Thoracic aorta (tissue), 2 donors: ENCODE results near the gene DIS3L2. TPM values are rescaled to one million over a fixed set of nuclear protein-coding genes. Genes with fewer than 3 reads are reported as not detected.

ENCODE experiments used
- ATAC-seq: fragments of 150-250 bp; one replicate; pipeline ENCODE4 v1.8.0; 2017; ENCODE audit warnings: low read depth; ENCODE audit not compliant: insufficient number of reproducible peaks, low FRiP score
- DNase-seq: peaks from one replicate; pipeline ENCODE4 v3.0.0-alpha.2; 2020; ENCODE audit warnings: low spot score
- H3K27ac ChIP-seq, 2 donors: fragments of 200-600 bp; sonication (generic); 1 replicate in 1 of 2; 2 replicates in 1 of 2; pipeline ENCODE4 v1.5.1; 2016; ENCODE audit warnings: mild to moderate bottlenecking in 2 of 2, moderate library complexity in 2 of 2
- H3K27me3 ChIP-seq: fragments of 200-600 bp; sonication (generic); replicated peaks from 2 replicates; pipeline ENCODE4 v1.6.0; 2016; ENCODE audit warnings: mild to moderate bottlenecking; ENCODE audit not compliant: insufficient read depth
- H3K36me3 ChIP-seq: fragments of 200-600 bp; sonication (generic); one replicate; pipeline ENCODE4 v1.5.1; 2016
- H3K4me1 ChIP-seq, 2 donors: fragments of 200-600 bp; sonication (generic); 1 replicate in 1 of 2; 2 replicates in 1 of 2; pipeline versions ENCODE4 v1.5.1 to v1.6.0; 2016; ENCODE audit warnings: low read depth in 2 of 2, mild to moderate bottlenecking in 1 of 2; ENCODE audit not compliant: control insufficient read depth in 1 of 2
- H3K4me3 ChIP-seq: fragments of 200-600 bp; sonication (generic); 2 replicates; pipeline ENCODE4 v1.5.1; 2016; ENCODE audit warnings: mild to moderate bottlenecking
- H3K9me3 ChIP-seq: fragments of 200-600 bp; sonication (generic); 2 replicates; pipeline ENCODE4 v1.5.1; 2016
- CTCF ChIP-seq: fragments of 200-600 bp; sonication (generic); IDR thresholded peaks from one replicate; pipeline ENCODE4 v1.5.1; 2019; ENCODE audit warnings: antibody characterized with exemption
- total RNA-seq, 2 donors: library from RNA; depleted of rRNA; stranded (reverse); fragments of >200 nt; gene quantifications; one replicate each; pipeline versions ENCODE4 v1.1.0 to v1.2.3, GENCODE V29; 2016

Gene DIS3L2
- total RNA-seq, 2 donors from 2014 or later: 26.4 to 32.5 TPM

GRCh38 chr2:232001073-232001472, 39.6 kb downstream of the DIS3L2 start:
- Histone ChIP-seq H3K27me3 (no peaks in the 10 kb centered on the region), H3K27ac (no peak overlapping the region), H3K4me1 (no peaks in the 10 kb centered on the region), H3K4me3 (no peak overlapping the region), H3K36me3 (no peaks in the 10 kb centered on the region), H3K9me3 (no peaks in the 10 kb centered on the region)
- no peak for TF ChIP-seq CTCF
- DNase-seq: no peak
- no peak for ATAC-seq

GRCh38 chr2:232006253-232006652, 44.7 kb downstream of the DIS3L2 start:
- Histone ChIP-seq H3K4me1 (no peaks in the 10 kb centered on the region), H3K27ac (no peak overlapping the region), H3K4me3 (no peak overlapping the region), H3K36me3 (no peaks in the 10 kb centered on the region), H3K9me3 (no peaks in the 10 kb centered on the region), H3K27me3 (no peaks in the 10 kb centered on the region)
- no peak for TF ChIP-seq CTCF
- ATAC-seq: no peak
- no peak for DNase-seq

GRCh38 chr2:232008907-232009638, 47.6 kb downstream of the DIS3L2 start:
- ATAC-seq: no peak
- Histone ChIP-seq H3K4me1 (no peaks in the 10 kb centered on the region), H3K27me3 (no peaks in the 10 kb centered on the region), H3K36me3 (no peaks in the 10 kb centered on the region), H3K27ac (no peak overlapping the region), H3K9me3 (no peaks in the 10 kb centered on the region), H3K4me3 (no peak overlapping the region)
- no peak for TF ChIP-seq CTCF
- DNase-seq: no peak

GRCh38 chr2:232009639-232010274, 48.2 kb downstream of the DIS3L2 start:
- H3K36me3 ChIP-seq: no peaks in the 10 kb centered on the region
- ATAC-seq (no peak), DNase-seq (no peak)
- H3K27me3 ChIP-seq: no peaks in the 10 kb centered on the region
- TF ChIP-seq CTCF: no peak
- no peak overlapping the region for H3K27ac ChIP-seq
- H3K4me3 ChIP-seq: no peak overlapping the region
- H3K9me3 ChIP-seq: no peaks in the 10 kb centered on the region
- H3K4me1 ChIP-seq: no peaks in the 10 kb centered on the region

- ATAC-seq: no peak
- Histone ChIP-seq H3K36me3 (peaks cover 6% of the 10 kb centered on the region), H3K9me3 (no peaks in the 10 kb centered on the region), H3K4me1 (no peaks in the 10 kb centered on the region), H3K4me3 (no peak overlapping the region), H3K27me3 (no peaks in the 10 kb centered on the region), H3K27ac (no peak overlapping the region)
- TF ChIP-seq CTCF: no peak
- DNase-seq: no peak
Observed at GRCh38 chr2:232013701-232014353, 52.3 kb downstream of the DIS3L2 start.
